NCI-H146 (cell line): ENCODE data around the gene DLK1.
A peak's percentile ranks its signal among the peaks of the same experiment; 100 is the strongest.

Experiments used
- DNase-seq: peaks from one replicate; lab custom pipeline; 2025; lab: John Stamatoyannopoulos, UW

The DLK1 gene

GRCh38 chr14:100714258-100714892 lies 12.3 kb upstream of the DLK1 start:
- no peak for DNase-seq

GRCh38 chr14:100715332-100715731 lies 11.4 kb upstream of the DLK1 start:
- no peak for DNase-seq

GRCh38 chr14:100715803-100716202 lies 10.9 kb upstream of the DLK1 start:
- no peak for DNase-seq

- DNase-seq: no peak
Measured at GRCh38 chr14:100717386-100717785, 9.3 kb upstream of the DLK1 start.

- DNase-seq: peak; percentile 9
Measured at GRCh38 chr14:100719976-100720520, 6.6 kb upstream of the DLK1 start.

- no peak for DNase-seq
Measured at GRCh38 chr14:100721568-100721967, 5.1 kb upstream of the DLK1 start.

- DNase-seq: no peak
Measured at GRCh38 chr14:100722367-100722766, 4.3 kb upstream of the DLK1 start.

- DNase-seq: no peak
Measured at GRCh38 chr14:100723135-100723829, 3.4 kb upstream of the DLK1 start.

- no peak for DNase-seq
Measured at GRCh38 chr14:100723830-100724437, 2.8 kb upstream of the DLK1 start.

GRCh38 chr14:100724536-100724935 lies 2.2 kb upstream of the DLK1 start:
- DNase-seq: no peak

GRCh38 chr14:100725587-100726387 lies 905 bp upstream of the DLK1 start:
- DNase-seq: no peak

GRCh38 chr14:100727086-100727872 lies 587 bp downstream of the DLK1 start:
- no peak for DNase-seq

GRCh38 chr14:100727873-100728240 lies 1.2 kb downstream of the DLK1 start:
- no peak for DNase-seq

- no peak for DNase-seq
Measured at GRCh38 chr14:100728962-100729361, 2.3 kb downstream of the DLK1 start.

GRCh38 chr14:100729982-100730381 lies 3.3 kb downstream of the DLK1 start:
- no peak for DNase-seq

GRCh38 chr14:100730581-100730980 lies 3.9 kb downstream of the DLK1 start:
- DNase-seq: no peak

- no peak for DNase-seq
Measured at GRCh38 chr14:100731011-100731670, 4.4 kb downstream of the DLK1 start.

- no peak for DNase-seq
Measured at GRCh38 chr14:100731846-100732765, 5.4 kb downstream of the DLK1 start.

- DNase-seq: no peak
Measured at GRCh38 chr14:100732766-100733100, 6.0 kb downstream of the DLK1 start.
